Measurements from ENCODE around the gene XKR7.

Gene XKR7

DNA sequence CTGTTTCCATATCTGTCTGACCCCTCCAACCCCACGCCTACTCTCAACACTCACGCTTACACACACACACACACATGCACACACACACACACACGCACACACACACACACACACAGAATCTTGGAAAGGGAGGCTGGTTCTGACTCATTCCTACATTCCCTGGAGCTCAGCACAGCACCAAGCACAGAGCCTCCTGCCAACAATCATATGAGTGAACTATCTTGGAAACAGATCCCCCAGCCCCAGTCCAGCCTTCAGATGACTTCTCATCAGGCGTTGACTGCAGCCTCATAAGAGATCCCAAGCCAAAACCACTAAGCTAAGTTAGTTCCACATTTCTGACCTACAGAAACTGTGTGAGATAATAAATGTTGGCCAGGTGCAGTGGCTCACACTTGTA lies 70.0 kb downstream of the XKR7 start:
- CTCF ChIA-PET, result no interaction called here
- Mint-ChIP-seq H3K9me3 (no peaks in the 10 kb centered on the region), H3K27ac (no peak overlapping the region), H3K36me3 (no peaks in the 10 kb centered on the region), H3K27me3 (peaks cover 49% of the 10 kb centered on the region), H3K4me3 (no peak overlapping the region), H3K4me1 (no peaks in the 10 kb centered on the region)
- DNase-seq, result no peak

GRCh38 chr20:32040142-32040953 lies 72.4 kb downstream of the XKR7 start:
- Mint-ChIP-seq H3K27ac (no peak overlapping the region), H3K4me3 (no peak overlapping the region), H3K36me3 (no peaks in the 10 kb centered on the region), H3K27me3 (peaks cover 34% of the 10 kb centered on the region), H3K9me3 (no peaks in the 10 kb centered on the region), H3K4me1 (no peaks in the 10 kb centered on the region)
- no peak for DNase-seq
- CTCF ChIA-PET, result interaction anchor here (0.7 to 4.6 kb wide), 2 partner anchors 9 to 51 kb away, joined by 3 to 28 read pairs; no protein-coding TSS in a partner anchor

DNA sequence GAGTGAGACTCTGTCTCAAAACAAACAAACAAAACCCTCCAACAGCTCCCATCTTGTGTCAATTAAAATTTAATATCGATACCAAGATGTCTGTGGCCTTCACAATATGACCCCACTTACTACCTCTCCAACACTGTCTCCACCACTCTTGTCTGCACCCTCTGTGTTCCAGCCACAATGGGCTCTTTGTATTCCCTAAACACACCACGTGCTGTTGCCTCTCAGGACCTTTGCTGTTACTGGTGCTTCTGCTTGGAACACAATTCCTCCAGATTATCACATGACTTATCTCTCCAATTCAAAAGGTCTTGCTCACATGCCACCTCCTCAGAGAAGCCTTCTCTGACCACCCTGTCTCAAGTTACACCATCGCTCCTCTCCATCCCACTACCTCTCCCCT lies 78.0 kb downstream of the XKR7 start:
- CTCF ChIA-PET, result no interaction called here
- no peak overlapping the region for H3K27ac Mint-ChIP-seq
- DNase-seq, result no peak

GRCh38 chr20:32050324-32050841 lies 82.4 kb downstream of the XKR7 start:
- Mint-ChIP-seq H3K36me3 (peaks cover 5% of the 10 kb centered on the region), H3K27me3 (peaks cover 75% of the 10 kb centered on the region), H3K9me3 (no peaks in the 10 kb centered on the region), H3K4me3 (no peak overlapping the region), H3K27ac (no peak overlapping the region), H3K4me1 (peaks cover 19% of the 10 kb centered on the region)
- no peak for DNase-seq
- CTCF ChIA-PET, result no interaction called here

More for the DNA sequence above, 78.0 kb downstream of the XKR7 start:
- Mint-ChIP-seq H3K4me3 (no peak overlapping the region), H3K4me1 (peaks cover 4% of the 10 kb centered on the region), H3K36me3 (no peaks in the 10 kb centered on the region), H3K27me3 (peaks cover 47% of the 10 kb centered on the region), H3K9me3 (no peaks in the 10 kb centered on the region)

DNA sequence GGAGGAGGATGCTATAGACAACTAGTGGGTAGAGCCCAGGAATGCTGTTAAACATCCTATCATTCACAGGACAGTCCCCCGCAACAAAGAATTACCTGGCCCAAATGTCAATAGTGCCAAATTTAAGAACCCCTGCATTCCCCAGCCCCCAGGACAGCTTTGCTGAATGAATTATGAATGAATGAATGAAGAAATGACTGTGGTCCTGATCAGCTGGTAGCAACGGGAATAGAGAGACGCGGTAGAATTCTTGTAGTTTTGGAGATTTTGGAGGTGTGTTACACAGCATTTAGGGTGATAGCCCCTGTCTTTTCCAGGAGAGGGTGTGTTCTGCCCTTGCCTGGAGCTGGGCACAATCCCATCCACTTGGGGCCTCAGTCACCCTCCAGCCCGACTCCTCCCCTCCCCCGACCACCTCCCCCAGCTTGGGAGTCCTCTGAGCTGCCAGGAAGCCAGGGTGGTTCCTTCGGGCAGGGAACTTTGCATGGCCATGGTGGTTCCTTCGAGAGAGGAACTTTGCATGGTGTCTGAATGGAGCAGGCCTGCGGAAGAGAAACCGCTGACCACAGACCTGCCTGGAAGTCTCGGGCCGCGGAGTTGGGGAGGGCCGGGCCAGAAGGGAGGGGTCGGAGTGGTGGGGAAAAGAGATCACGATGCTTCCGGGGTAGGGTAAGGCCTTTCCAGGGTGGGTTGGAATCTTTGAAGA lies 83.1 kb downstream of the XKR7 start:
- CTCF ChIA-PET, result no interaction called here

DNA sequence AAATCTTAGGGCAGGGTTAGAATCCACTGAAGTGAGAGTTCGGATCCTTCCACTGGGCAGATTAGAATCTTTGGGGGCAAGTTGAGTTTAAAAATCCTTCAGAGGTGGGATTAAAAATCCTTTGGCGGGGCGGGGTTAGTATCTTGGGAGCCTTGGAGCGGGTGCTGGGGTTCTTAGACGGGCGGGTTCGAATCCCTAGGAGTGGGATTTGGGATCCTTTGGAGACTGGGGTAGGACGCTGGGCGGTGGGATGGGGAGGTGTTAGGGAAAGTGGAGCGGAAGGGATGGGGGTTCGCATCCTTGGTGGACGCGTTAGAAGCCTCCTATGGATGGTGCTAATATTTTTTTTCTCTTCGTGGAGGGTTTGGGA lies 83.8 kb downstream of the XKR7 start:
- no peak for DNase-seq
- CTCF ChIA-PET, result no interaction called here
- no peaks in the 10 kb centered on the region for H3K9me3 Mint-ChIP-seq
- peaks cover 76% of the 10 kb centered on the region for H3K27me3 Mint-ChIP-seq
- H3K4me1 Mint-ChIP-seq, result peaks cover 19% of the 10 kb centered on the region
- H3K36me3 Mint-ChIP-seq, result peaks cover 5% of the 10 kb centered on the region
- H3K27ac Mint-ChIP-seq, result no peak overlapping the region
- no peak overlapping the region for H3K4me3 Mint-ChIP-seq

More for the DNA sequence above, 83.1 kb downstream of the XKR7 start:
- peaks cover 5% of the 10 kb centered on the region for H3K36me3 Mint-ChIP-seq
- H3K27ac Mint-ChIP-seq, result no peak overlapping the region
- no peaks in the 10 kb centered on the region for H3K9me3 Mint-ChIP-seq
- no peak for DNase-seq
- H3K4me3 Mint-ChIP-seq, result no peak overlapping the region
- H3K27me3 Mint-ChIP-seq, result peaks cover 75% of the 10 kb centered on the region
- peaks cover 19% of the 10 kb centered on the region for H3K4me1 Mint-ChIP-seq

DNA sequence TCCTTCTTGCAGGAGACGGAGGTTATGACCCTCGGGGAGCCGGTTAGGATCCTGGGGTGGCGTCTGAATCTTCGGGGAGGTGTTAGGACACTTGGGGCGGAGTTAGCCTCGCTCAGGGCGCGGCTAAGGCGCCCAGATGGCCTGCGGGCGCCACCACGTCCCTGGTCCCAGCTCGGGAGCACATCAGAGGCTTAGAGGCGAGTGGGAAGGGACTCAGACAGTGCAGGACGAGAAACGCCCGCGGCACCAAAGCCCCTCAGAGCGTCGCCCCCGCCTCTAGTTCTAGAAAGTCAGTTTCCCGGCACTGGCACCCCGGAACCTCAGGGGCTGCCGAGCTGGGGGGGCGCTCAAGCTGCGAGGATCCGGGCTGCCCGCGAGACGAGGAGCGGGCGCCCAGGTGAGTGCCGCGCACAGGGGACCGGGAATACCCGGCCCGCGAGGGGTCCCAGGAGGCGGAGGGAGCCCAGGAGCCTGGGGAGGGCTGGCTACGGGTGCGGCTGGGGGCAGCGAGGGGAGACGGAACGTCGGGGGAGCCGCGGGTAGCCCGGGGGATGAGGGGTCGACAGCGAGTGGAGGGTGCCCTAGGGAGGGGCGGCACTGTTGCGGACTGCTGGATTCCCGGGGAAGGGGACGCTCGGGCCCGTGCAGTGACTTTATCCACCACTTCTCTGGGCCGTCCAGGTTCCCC lies 84.3 kb downstream of the XKR7 start, which contains the start of gene HCK:
Gene HCK, plus strand, starts transcription at position 153 of the 688 bp plus-strand sequence.
- H3K27me3 Mint-ChIP-seq, result peaks cover 78% of the 10 kb centered on the region
- peaks cover 19% of the 10 kb centered on the region for H3K4me1 Mint-ChIP-seq
- no peak within 1 kb of the TSS for H3K27ac Mint-ChIP-seq
- no peak for DNase-seq
- no peaks in the 10 kb centered on the region for H3K9me3 Mint-ChIP-seq
- CTCF ChIA-PET, result no interaction called here
- H3K36me3 Mint-ChIP-seq, result peaks cover 5% of the 10 kb centered on the region
- H3K4me3 Mint-ChIP-seq, result no peak within 1 kb of the TSS

- Mint-ChIP-seq H3K9me3 (no peaks in the 10 kb centered on the region), H3K27me3 (peaks cover 80% of the 10 kb centered on the region), H3K4me1 (peaks cover 19% of the 10 kb centered on the region), H3K27ac (no peak overlapping the region), H3K36me3 (peaks cover 5% of the 10 kb centered on the region), H3K4me3 (no peak overlapping the region)
- DNase-seq, result no peak
- CTCF ChIA-PET, result no interaction called here
These were observed 84.9 kb downstream of the XKR7 start for GRCh38 chr20:32052778-32053362.

All from activated naive CD4-positive, alpha-beta T cell treated with anti-CD3 and anti-CD28 coated beads, Interleukin-2, amount 10 ng/mL, durations not matched to agents 7 days and 5 days (primary cell).